Muscle layer of duodenum (tissue), 2 donors: ENCODE data around the gene CYP26B1.

Experiments
- H3K27ac ChIP-seq: one replicate; pipeline ENCODE4 v1.7.0; 2013; ENCODE audit warnings: mild to moderate bottlenecking, low read length
- H3K27me3 ChIP-seq: one replicate; pipeline ENCODE4 v1.7.0; 2013; ENCODE audit warnings: low read depth, mild to moderate bottlenecking, control low read depth, low read length
- H3K36me3 ChIP-seq, 2 donors: one replicate each; pipeline ENCODE4 v1.7.0; 2013; ENCODE audit warnings: low read length in 2 of 2, control low read depth in 1 of 2, mild to moderate bottlenecking in 1 of 2; ENCODE audit not compliant: insufficient read depth in 2 of 2, control insufficient read depth in 1 of 2
- H3K4me1 ChIP-seq, 2 donors: one replicate each; pipeline ENCODE4 v1.7.0; 2013; ENCODE audit warnings: low read length in 2 of 2, mild to moderate bottlenecking in 2 of 2, control low read depth in 1 of 2, moderate library complexity in 1 of 2; ENCODE audit not compliant: insufficient read depth in 2 of 2, control insufficient read depth in 1 of 2
- H3K4me3 ChIP-seq, 2 donors: one replicate each; pipeline ENCODE4 v1.7.0; 2013; ENCODE audit warnings: low read length in 2 of 2, low read depth in 1 of 2, mild to moderate bottlenecking in 1 of 2
- H3K9me3 ChIP-seq, 2 donors: one replicate each; pipeline ENCODE4 v1.7.0; 2013; ENCODE audit warnings: low read length in 2 of 2, control low read depth in 1 of 2, mild to moderate bottlenecking in 1 of 2; ENCODE audit not compliant: control insufficient read depth in 1 of 2
- donor health status: healthy.

The CYP26B1 gene

DNA sequence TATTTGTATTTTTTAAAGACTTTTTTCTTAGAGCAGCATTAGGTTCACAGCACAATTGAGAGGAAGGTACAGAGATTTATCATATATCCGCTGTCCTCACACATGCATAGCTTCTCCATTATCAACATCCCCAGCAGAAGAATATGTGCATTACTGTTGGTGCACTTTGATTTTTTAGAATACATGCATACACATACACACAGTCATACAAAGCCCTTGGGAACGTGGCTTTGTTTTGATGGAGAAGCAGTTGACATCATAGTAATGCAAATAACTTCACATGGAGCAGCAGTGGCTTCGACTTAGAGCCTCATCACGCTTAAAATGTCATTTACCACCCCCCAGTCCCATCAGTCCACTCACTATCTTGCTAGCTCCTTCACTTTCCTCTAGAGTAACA, 26.5 kb downstream of the CYP26B1 start:
- Histone ChIP-seq H3K4me3 (no peak overlapping the region), H3K27ac (no peak overlapping the region), H3K4me1 (no peaks in the 10 kb centered on the region), H3K36me3 (no peaks in the 10 kb centered on the region), H3K27me3 (no peaks in the 10 kb centered on the region), H3K9me3 (peaks cover 0 to 7% of the 10 kb centered on the region in 2 donors)

- H3K9me3 ChIP-seq = peaks cover 0 to 7% of the 10 kb centered on the region in 2 donors
- H3K27me3 ChIP-seq = no peaks in the 10 kb centered on the region
- no peaks in the 10 kb centered on the region for H3K4me1 ChIP-seq
- H3K36me3 ChIP-seq = no peaks in the 10 kb centered on the region
- no peak overlapping the region for H3K4me3 ChIP-seq
- H3K27ac ChIP-seq = no peak overlapping the region
Observed at GRCh38 chr2:72118951-72119350, 28.7 kb downstream of the CYP26B1 start.

GRCh38 chr2:72118386-72118785, 29.3 kb downstream of the CYP26B1 start:
- Histone ChIP-seq H3K4me1 (no peaks in the 10 kb centered on the region), H3K27me3 (no peaks in the 10 kb centered on the region), H3K36me3 (no peaks in the 10 kb centered on the region), H3K4me3 (no peak overlapping the region), H3K27ac (no peak overlapping the region), H3K9me3 (peaks cover 0 to 7% of the 10 kb centered on the region in 2 donors)

- peaks cover 0 to 7% of the 10 kb centered on the region in 2 donors for H3K9me3 ChIP-seq
- no peak overlapping the region for H3K4me3 ChIP-seq
- H3K36me3 ChIP-seq = no peaks in the 10 kb centered on the region
- no peaks in the 10 kb centered on the region for H3K4me1 ChIP-seq
- no peaks in the 10 kb centered on the region for H3K27me3 ChIP-seq
- H3K27ac ChIP-seq = no peak overlapping the region
Observed at GRCh38 chr2:72117718-72118117, 29.9 kb downstream of the CYP26B1 start.

DNA sequence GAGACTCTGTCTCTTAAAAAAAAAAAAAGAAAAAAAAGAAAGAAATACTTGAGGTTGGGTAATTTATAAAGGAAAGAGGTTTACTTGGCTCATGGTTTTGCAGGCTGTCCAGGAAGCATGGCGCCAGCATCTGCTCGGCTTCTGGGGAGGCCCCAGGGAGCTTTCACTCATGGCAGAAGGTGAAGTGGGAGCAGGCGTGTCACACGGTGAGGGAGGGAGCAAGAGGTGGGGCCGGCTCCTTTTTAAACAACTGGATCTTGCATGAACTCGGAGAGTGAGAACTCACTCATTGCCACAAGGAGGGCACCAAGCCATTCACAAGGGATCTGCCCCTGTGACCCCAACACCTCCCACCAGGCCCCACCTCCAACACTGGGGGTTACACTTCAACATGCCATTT, 30.6 kb downstream of the CYP26B1 start:
- H3K9me3 ChIP-seq = peaks cover 0 to 4% of the 10 kb centered on the region in 2 donors
- no peaks in the 10 kb centered on the region for H3K27me3 ChIP-seq
- no peaks in the 10 kb centered on the region for H3K4me1 ChIP-seq
- H3K4me3 ChIP-seq = no peak overlapping the region
- no peak overlapping the region for H3K27ac ChIP-seq
- no peaks in the 10 kb centered on the region for H3K36me3 ChIP-seq

DNA sequence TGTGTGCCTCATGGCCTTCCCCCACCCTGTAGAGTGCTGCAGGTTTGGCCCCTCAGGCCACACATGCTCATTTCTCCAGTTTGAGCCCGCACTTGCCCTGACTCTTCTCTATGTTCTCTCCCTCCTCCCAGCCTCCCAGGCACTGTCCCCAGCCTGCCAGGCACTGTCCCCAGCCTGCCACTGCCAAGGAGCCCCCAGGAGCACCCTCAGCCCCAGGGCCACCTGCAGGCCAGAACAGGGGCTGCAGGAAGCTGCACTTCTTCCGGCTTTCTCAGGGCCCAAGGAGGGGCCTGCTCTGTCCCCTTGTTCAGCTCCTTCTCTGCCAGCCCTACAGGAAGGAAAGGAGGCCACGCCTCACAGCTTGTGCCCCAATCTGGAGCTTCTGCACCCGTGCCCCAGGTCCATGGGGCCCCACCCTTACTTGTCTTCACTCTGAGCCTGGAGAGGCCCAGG, 31.6 kb downstream of the CYP26B1 start:
- no peak overlapping the region for H3K27ac ChIP-seq
- no peaks in the 10 kb centered on the region for H3K36me3 ChIP-seq

GRCh38 chr2:72115110-72116080, 32.3 kb downstream of the CYP26B1 start:
- H3K27me3 ChIP-seq = no peaks in the 10 kb centered on the region
- H3K27ac ChIP-seq = no peak overlapping the region
- H3K9me3 ChIP-seq = no peaks in the 10 kb centered on the region
- no peaks in the 10 kb centered on the region for H3K4me1 ChIP-seq
- H3K4me3 ChIP-seq = no peak overlapping the region
- no peaks in the 10 kb centered on the region for H3K36me3 ChIP-seq

More for the DNA sequence above, 31.6 kb downstream of the CYP26B1 start:
- Histone ChIP-seq H3K4me1 (no peaks in the 10 kb centered on the region), H3K4me3 (no peak overlapping the region), H3K9me3 (no peaks in the 10 kb centered on the region), H3K27me3 (no peaks in the 10 kb centered on the region)

DNA sequence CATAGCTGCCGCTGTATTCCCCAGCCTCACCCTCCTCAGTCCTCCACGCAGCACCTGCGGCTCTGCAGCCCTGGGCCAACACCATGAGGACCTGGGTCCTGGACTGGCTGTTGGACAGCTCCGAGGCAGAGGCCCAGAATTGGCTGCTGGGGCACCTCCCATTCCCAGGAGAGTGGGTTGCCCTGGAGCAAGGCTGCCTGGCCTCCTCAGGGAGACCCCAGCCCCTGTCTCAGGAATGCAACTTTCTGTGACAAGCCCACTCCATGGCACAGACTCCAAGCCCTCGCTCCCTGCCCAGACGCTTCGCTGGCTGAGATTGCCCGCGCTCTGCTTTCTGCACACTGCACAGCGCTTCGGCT, 33.0 kb downstream of the CYP26B1 start:
- Histone ChIP-seq H3K36me3 (no peaks in the 10 kb centered on the region), H3K27ac (no peak overlapping the region), H3K4me1 (no peaks in the 10 kb centered on the region), H3K4me3 (no peak overlapping the region), H3K9me3 (no peaks in the 10 kb centered on the region), H3K27me3 (no peaks in the 10 kb centered on the region)

DNA sequence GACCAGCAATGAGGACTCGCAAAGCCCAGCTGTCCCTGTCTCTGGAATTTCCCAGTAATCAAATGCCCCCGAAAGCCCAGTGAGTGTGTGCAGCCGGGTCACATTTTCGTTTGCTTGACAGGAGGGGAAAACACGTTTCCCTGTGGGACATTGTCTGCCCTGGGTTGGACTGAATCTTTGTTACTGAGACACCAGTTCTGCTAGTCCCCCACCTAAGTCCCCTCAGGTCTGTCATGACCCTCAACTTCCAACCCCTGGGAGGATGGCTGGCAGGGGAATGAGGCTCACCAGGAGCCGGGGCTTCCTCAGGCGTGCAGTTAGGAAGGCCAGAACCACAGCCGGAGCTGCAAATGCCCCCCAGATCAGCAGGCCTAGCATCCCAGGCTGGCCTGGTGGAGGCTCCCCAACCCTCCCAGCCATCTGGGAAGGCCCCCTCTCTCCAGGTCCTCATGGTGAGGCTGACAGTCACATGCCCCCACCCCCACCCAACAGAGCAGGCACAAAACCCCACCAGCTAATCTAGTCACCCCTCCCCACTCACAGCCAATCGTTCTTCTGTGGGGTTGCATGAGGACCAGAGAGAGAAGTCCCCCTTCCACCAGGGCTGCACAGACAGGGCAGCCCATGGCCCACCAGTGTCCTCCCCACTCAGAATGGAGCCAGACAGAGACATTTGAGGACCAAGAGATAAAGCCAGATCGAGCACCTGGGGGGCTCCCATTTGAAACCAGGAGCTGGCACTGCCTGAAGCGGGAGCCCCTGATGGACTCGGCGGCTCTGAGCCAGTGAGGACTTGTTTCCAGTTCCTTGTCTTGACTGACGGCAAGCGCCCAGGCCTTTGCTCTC, 33.6 kb downstream of the CYP26B1 start:
- H3K9me3 ChIP-seq = no peaks in the 10 kb centered on the region

GRCh38 chr2:72112981-72113846, 34.4 kb downstream of the CYP26B1 start:
- H3K9me3 ChIP-seq = no peaks in the 10 kb centered on the region
- H3K27ac ChIP-seq = no peak overlapping the region
- H3K4me3 ChIP-seq = no peak overlapping the region
- no peaks in the 10 kb centered on the region for H3K4me1 ChIP-seq
- H3K27me3 ChIP-seq = no peaks in the 10 kb centered on the region
- no peaks in the 10 kb centered on the region for H3K36me3 ChIP-seq

More for the DNA sequence above, 33.6 kb downstream of the CYP26B1 start:
- H3K36me3 ChIP-seq = no peaks in the 10 kb centered on the region
- no peaks in the 10 kb centered on the region for H3K27me3 ChIP-seq
- H3K4me1 ChIP-seq = no peaks in the 10 kb centered on the region
- H3K4me3 ChIP-seq = no peak overlapping the region
- no peak overlapping the region for H3K27ac ChIP-seq
